Glutamatergic neuron (in vitro differentiated cells): Measurements from ENCODE around the gene CCDC182. TPM values are rescaled to one million over a fixed set of nuclear protein-coding genes. Genes with fewer than 3 reads are reported as not detected.

Experiments used
- DNase-seq: peaks from one replicate; pipeline ENCODE4 v3.0.0; 2022
- H3K27ac Mint-ChIP-seq: one replicate; pipeline ENCODE4 v1.8.0; 2020; ENCODE audit warnings: mild to moderate bottlenecking, mixed read lengths, inconsistent platforms; ENCODE audit not compliant: unreplicated experiment
- H3K27me3 Mint-ChIP-seq: one replicate; pipeline ENCODE4 v1.8.0; 2020; ENCODE audit warnings: mild to moderate bottlenecking, moderate library complexity, mixed read lengths, inconsistent platforms; ENCODE audit not compliant: unreplicated experiment
- H3K36me3 Mint-ChIP-seq: one replicate; pipeline ENCODE4 v1.8.0; 2020; ENCODE audit warnings: mild to moderate bottlenecking, mixed read lengths, inconsistent platforms; ENCODE audit not compliant: unreplicated experiment
- H3K4me1 Mint-ChIP-seq: one replicate; pipeline ENCODE4 v1.8.0; 2020; ENCODE audit warnings: mild to moderate bottlenecking, low read depth, mixed read lengths, inconsistent platforms; ENCODE audit not compliant: unreplicated experiment
- H3K4me3 Mint-ChIP-seq: one replicate; pipeline ENCODE4 v1.8.0; 2020; ENCODE audit warnings: mild to moderate bottlenecking, mixed read lengths, inconsistent platforms; ENCODE audit not compliant: unreplicated experiment
- H3K9me3 Mint-ChIP-seq: one replicate; pipeline ENCODE4 v1.8.0; 2020; ENCODE audit warnings: mild to moderate bottlenecking, moderate library complexity, mixed read lengths, inconsistent platforms; ENCODE audit not compliant: unreplicated experiment
- CTCF ChIP-seq: fragments of 200-600 bp; sonication (generic); IDR thresholded peaks from one replicate; pipeline ENCODE4 v1.5.0; 2021; ENCODE audit not compliant: partially characterized antibody, unreplicated experiment
- total RNA-seq: library from RNA; stranded (reverse); fragmentation: NEBNext Ultra II Directional; extraction: Animal tissue kit (Norgen Biotek cat#: 25700); gene quantifications from one replicate; pipeline ENCODE4 v1.2.1, GENCODE V29; 2021; ENCODE audit not compliant: unreplicated experiment

CCDC182 gene
- total RNA-seq, 1 donor from 2014 or later, result not detected

GRCh38 chr17:57783338-57783742, 38.2 kb upstream of the CCDC182 start:
- Mint-ChIP-seq H3K4me1 (peaks cover 9% of the 10 kb centered on the region), H3K27me3 (no peaks in the 10 kb centered on the region), H3K36me3 (no peaks in the 10 kb centered on the region), H3K27ac (no peak overlapping the region), H3K9me3 (no peaks in the 10 kb centered on the region), H3K4me3 (no peak overlapping the region)
- peak; percentile 97 for DNase-seq
- peak; percentile 98 for TF ChIP-seq CTCF

- Mint-ChIP-seq H3K4me1 (peaks cover 9% of the 10 kb centered on the region), H3K9me3 (no peaks in the 10 kb centered on the region), H3K4me3 (no peak overlapping the region), H3K27ac (peak overlapping the region; percentile 60), H3K36me3 (no peaks in the 10 kb centered on the region), H3K27me3 (no peaks in the 10 kb centered on the region)
- DNase-seq, result peak; percentile 43
- TF ChIP-seq CTCF, result no peak
Observed at GRCh38 chr17:57782647-57783337, 37.7 kb upstream of the CCDC182 start.

GRCh38 chr17:57782062-57782490, 37.0 kb upstream of the CCDC182 start:
- Mint-ChIP-seq H3K4me3 (peak overlapping the region; percentile 50), H3K4me1 (peaks cover 9% of the 10 kb centered on the region), H3K9me3 (peaks cover 3% of the 10 kb centered on the region), H3K27me3 (no peaks in the 10 kb centered on the region), H3K36me3 (no peaks in the 10 kb centered on the region), H3K27ac (peak overlapping the region; percentile 75)
- peak; percentile 32 for DNase-seq
- TF ChIP-seq CTCF, result no peak

GRCh38 chr17:57781386-57782061, 36.4 kb upstream of the CCDC182 start:
- Mint-ChIP-seq H3K36me3 (no peaks in the 10 kb centered on the region), H3K4me3 (peak overlapping the region; percentile 50), H3K27me3 (no peaks in the 10 kb centered on the region), H3K4me1 (peaks cover 9% of the 10 kb centered on the region), H3K9me3 (peaks cover 4% of the 10 kb centered on the region), H3K27ac (peak overlapping the region; percentile 75)
- no peak for DNase-seq
- no peak for TF ChIP-seq CTCF

- no peak for TF ChIP-seq CTCF
Observed at GRCh38 chr17:57779706-57780105, 34.6 kb upstream of the CCDC182 start.

More at GRCh38 chr17:57779706-57780105, 34.6 kb upstream of the CCDC182 start:
- no peak for DNase-seq
- Mint-ChIP-seq H3K27ac (no peak overlapping the region), H3K9me3 (peaks cover 4% of the 10 kb centered on the region), H3K4me3 (no peak overlapping the region), H3K4me1 (peaks cover 9% of the 10 kb centered on the region), H3K27me3 (no peaks in the 10 kb centered on the region), H3K36me3 (peaks cover 7% of the 10 kb centered on the region)
